IPS-15b (cell line): ENCODE data around the gene ZNF428.
A peak's percentile ranks its signal among the peaks of the same experiment; 100 is the strongest.

Experiments
- H3K27me3 ChIP-seq: one replicate; pipeline ENCODE4 v1.6.1; 2013; ENCODE audit warnings: low read length; ENCODE audit not compliant: control insufficient read depth, insufficient read depth
- H3K36me3 ChIP-seq: one replicate; pipeline ENCODE4 v1.6.1; 2013; ENCODE audit warnings: low read length; ENCODE audit not compliant: control insufficient read depth, insufficient read depth
- H3K4me1 ChIP-seq: one replicate; pipeline ENCODE4 v1.6.1; 2013; ENCODE audit warnings: mild to moderate bottlenecking, low read length; ENCODE audit not compliant: control insufficient read depth, insufficient read depth
- H3K4me3 ChIP-seq: one replicate; pipeline ENCODE4 v1.5.1; 2013; ENCODE audit warnings: low read depth, low read length
- H3K9ac ChIP-seq: one replicate; pipeline ENCODE4 v1.6.1; 2013; ENCODE audit warnings: low read depth, mild to moderate bottlenecking, low read length
- H3K9me3 ChIP-seq: one replicate; pipeline ENCODE4 v1.6.1; 2013; ENCODE audit warnings: mild to moderate bottlenecking, low read length; ENCODE audit not compliant: control insufficient read depth, insufficient read depth

ZNF428 gene

GRCh38 chr19:43581467-43581866, 38.0 kb downstream of the ZNF428 start:
- Histone ChIP-seq H3K4me3 (no peak overlapping the region), H3K9me3 (no peaks in the 10 kb centered on the region), H3K4me1 (peaks cover 2% of the 10 kb centered on the region), H3K36me3 (no peaks in the 10 kb centered on the region), H3K9ac (no peak overlapping the region), H3K27me3 (no peaks in the 10 kb centered on the region)

DNA sequence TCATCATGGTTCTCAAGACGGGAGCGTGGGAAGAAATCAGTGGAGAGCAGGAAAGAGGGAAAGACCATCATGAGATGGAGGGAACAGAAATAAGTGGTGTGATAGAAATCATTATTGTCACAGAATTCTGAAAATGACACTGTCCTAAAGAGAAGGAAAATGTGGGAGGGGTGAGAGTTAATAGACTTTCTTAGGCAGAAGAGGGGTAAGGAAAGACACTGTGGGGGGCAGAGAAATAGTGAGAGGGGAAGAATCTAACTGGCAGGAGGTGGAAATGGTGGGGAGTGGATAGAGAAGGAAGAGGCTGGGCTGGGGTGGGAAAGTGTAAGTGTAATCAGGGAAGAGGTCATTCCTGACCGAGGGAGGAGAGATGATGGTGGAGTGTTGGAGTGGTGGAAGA, 40.6 kb downstream of the ZNF428 start:
- Histone ChIP-seq H3K4me1 (peaks cover 6% of the 10 kb centered on the region), H3K9ac (no peak overlapping the region)

GRCh38 chr19:43575955-43576878, 43.2 kb downstream of the ZNF428 start:
- Histone ChIP-seq H3K4me1 (peaks cover 6% of the 10 kb centered on the region), H3K27me3 (no peaks in the 10 kb centered on the region), H3K4me3 (peak overlapping the region; percentile 50), H3K9me3 (no peaks in the 10 kb centered on the region), H3K36me3 (peaks cover 2% of the 10 kb centered on the region), H3K9ac (peak overlapping the region; percentile 47)

More for the DNA sequence above, 40.6 kb downstream of the ZNF428 start:
- Histone ChIP-seq H3K27me3 (no peaks in the 10 kb centered on the region), H3K9me3 (no peaks in the 10 kb centered on the region), H3K4me3 (no peak overlapping the region), H3K36me3 (peaks cover under 1% of the 10 kb centered on the region)

- Histone ChIP-seq H3K36me3 (peaks cover 2% of the 10 kb centered on the region), H3K9me3 (no peaks in the 10 kb centered on the region), H3K27me3 (no peaks in the 10 kb centered on the region), H3K4me1 (peaks cover 6% of the 10 kb centered on the region), H3K9ac (peak within 1 kb of the TSS; percentile 70), H3K4me3 (peak within 1 kb of the TSS; percentile 92)
Observed at GRCh38 chr19:43575156-43575950, 44.1 kb downstream of the ZNF428 start, which contains the start of the genes PINLYP and XRCC1. Gene PINLYP (plus strand): TSS chr19:43575801. CDS start chr19:43577192, 1,391 bp downstream. Gene XRCC1 (minus strand): TSS chr19:43575527. CDS start chr19:43575458, 69 bp downstream.

DNA sequence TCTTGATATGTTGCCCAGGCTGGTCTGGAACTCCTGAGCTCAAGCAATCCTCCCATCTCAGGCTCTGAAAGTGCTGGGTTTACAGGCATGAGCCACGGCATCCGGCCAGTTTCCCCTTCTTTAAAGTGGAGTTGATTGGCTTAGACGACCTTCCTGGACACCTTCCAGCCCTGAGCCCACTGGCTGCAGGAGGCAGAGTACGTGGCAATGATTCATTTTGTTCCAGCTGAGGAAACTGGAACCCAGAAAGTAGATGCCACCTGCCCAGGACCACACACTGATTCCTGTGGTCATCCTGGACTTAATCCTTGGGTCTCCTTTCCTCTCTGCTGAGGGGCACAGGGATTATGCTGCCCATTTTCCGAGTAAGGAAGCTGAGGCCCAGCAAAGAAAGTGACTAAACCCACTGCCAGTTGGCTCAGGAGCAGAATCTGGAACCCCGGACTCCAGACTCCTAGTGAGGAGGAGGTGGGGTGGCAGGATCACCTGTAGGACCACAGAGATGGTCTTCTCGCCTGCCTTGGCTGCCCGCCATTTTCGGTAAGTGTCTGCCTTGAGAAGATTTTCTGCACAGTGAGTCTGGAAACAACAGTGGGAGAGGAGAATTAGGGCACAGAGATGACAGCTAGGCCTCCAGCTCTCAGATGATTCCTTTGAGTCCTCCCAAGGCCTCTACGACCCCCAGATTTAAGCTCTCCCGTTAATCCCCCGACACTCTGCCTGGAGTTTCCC, 44.8 kb downstream of the ZNF428 start:
- Histone ChIP-seq H3K27me3 (no peaks in the 10 kb centered on the region), H3K4me3 (peak overlapping the region; percentile 92), H3K9ac (peak overlapping the region; percentile 70), H3K9me3 (no peaks in the 10 kb centered on the region), H3K36me3 (peaks cover 2% of the 10 kb centered on the region), H3K4me1 (peaks cover 6% of the 10 kb centered on the region)

GRCh38 chr19:43572171-43572588, 47.2 kb downstream of the ZNF428 start:
- Histone ChIP-seq H3K4me1 (peaks cover 6% of the 10 kb centered on the region), H3K36me3 (peaks cover 2% of the 10 kb centered on the region), H3K27me3 (no peaks in the 10 kb centered on the region), H3K9ac (no peak overlapping the region), H3K9me3 (no peaks in the 10 kb centered on the region), H3K4me3 (no peak overlapping the region)

- Histone ChIP-seq H3K4me1 (peaks cover 4% of the 10 kb centered on the region), H3K9me3 (no peaks in the 10 kb centered on the region), H3K36me3 (peaks cover 2% of the 10 kb centered on the region), H3K4me3 (no peak overlapping the region), H3K27me3 (no peaks in the 10 kb centered on the region), H3K9ac (no peak overlapping the region)
Observed at GRCh38 chr19:43570174-43570791, 49.1 kb downstream of the ZNF428 start.

DNA sequence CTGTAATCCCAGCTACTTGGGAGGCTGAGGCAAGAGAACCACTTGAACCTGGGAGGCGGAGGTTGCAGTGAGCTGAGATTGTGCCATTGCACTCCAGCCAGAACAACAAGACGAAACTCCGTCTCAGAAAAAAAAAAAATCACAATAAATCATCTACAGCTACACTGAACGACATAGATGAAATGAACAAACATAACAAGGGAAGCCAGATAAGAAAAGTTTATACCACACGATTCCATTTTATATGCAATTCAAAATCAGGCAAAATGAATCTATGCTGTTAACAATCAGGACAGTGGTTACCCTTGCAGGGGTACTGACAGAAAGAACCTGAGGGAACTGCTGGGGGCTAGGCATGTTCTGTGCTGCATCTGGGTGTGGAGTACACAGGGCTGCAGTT, 49.8 kb downstream of the ZNF428 start:
- H3K9me3 ChIP-seq: no peaks in the 10 kb centered on the region
- peaks cover 2% of the 10 kb centered on the region for H3K36me3 ChIP-seq
- H3K4me1 ChIP-seq: peaks cover under 1% of the 10 kb centered on the region
- H3K27me3 ChIP-seq: no peaks in the 10 kb centered on the region
- H3K4me3 ChIP-seq: no peak overlapping the region
- H3K9ac ChIP-seq: no peak overlapping the region

GRCh38 chr19:43564800-43565199, 54.6 kb downstream of the ZNF428 start:
- no peaks in the 10 kb centered on the region for H3K9me3 ChIP-seq
- no peaks in the 10 kb centered on the region for H3K27me3 ChIP-seq
- no peaks in the 10 kb centered on the region for H3K4me1 ChIP-seq
- no peak overlapping the region for H3K4me3 ChIP-seq
- no peak overlapping the region for H3K9ac ChIP-seq
- H3K36me3 ChIP-seq: peaks cover 12% of the 10 kb centered on the region

GRCh38 chr19:43563816-43564457, 55.5 kb downstream of the ZNF428 start:
- H3K4me3 ChIP-seq: no peak overlapping the region
- no peak overlapping the region for H3K9ac ChIP-seq
- H3K27me3 ChIP-seq: no peaks in the 10 kb centered on the region
- H3K9me3 ChIP-seq: no peaks in the 10 kb centered on the region
- peaks cover 12% of the 10 kb centered on the region for H3K36me3 ChIP-seq
- no peaks in the 10 kb centered on the region for H3K4me1 ChIP-seq
